A673 (cell line): ENCODE results near the gene CRYBB1. TPM values are rescaled to one million over a fixed set of nuclear protein-coding genes. Genes with fewer than 3 reads are reported as not detected.

Experiments used
- BruUV-seq: library from RNA; stranded (reverse); fragments of 400-500 nt; replicated peaks from 2 replicates; lab custom pipeline; 2021; lab: Mats Ljungman, UMichigan
- CTCF ChIA-PET: fragments of 300-600 bp; sonication (Branson Sonifier 250); formaldehyde crosslinking; loops from one replicate; lab custom pipeline; 2022; ENCODE audit warnings: antibody characterized with exemption; lab: Charles Lee
- POLR2A ChIA-PET: fragments of 300-600 bp; sonication (Branson Sonifier 250); formaldehyde crosslinking; loops from one replicate; lab custom pipeline; 2022; ENCODE audit warnings: antibody characterized with exemption; ENCODE audit not compliant: low non-redundant PET; lab: Charles Lee
- DNase-seq: peaks from one replicate; pipeline ENCODE4 v3.0.0-alpha.2; 2015; ENCODE audit warnings: low spot score
- H3K27ac ChIP-seq: fragments of 200-600 bp; sonication (generic); 2 replicates; pipeline ENCODE4 v1.5.1; 2016; ENCODE audit warnings: mixed run types, low read depth, mild to moderate bottlenecking, mixed read lengths, antibody characterized with exemption, low read length; ENCODE audit not compliant: poor library complexity, severe bottlenecking
- H3K27me3 ChIP-seq: fragments of 200-600 bp; sonication (generic); replicated peaks from 2 replicates; pipeline ENCODE4 v1.6.1; 2017; ENCODE audit warnings: mixed run types, low read depth, mild to moderate bottlenecking, mixed read lengths, antibody characterized with exemption, low read length; ENCODE audit not compliant: insufficient read depth, poor library complexity
- H3K36me3 ChIP-seq: fragments of 200-600 bp; sonication (generic); 2 replicates; pipeline ENCODE4 v1.6.1; 2016; ENCODE audit warnings: mixed run types, mild to moderate bottlenecking, mixed read lengths, antibody characterized with exemption, low read length; ENCODE audit not compliant: insufficient read depth, poor library complexity, severe bottlenecking
- H3K4me1 ChIP-seq: fragments of 200-600 bp; sonication (generic); 2 replicates; pipeline ENCODE4 v1.6.1; 2017; ENCODE audit warnings: mixed run types, mild to moderate bottlenecking, mixed read lengths, antibody characterized with exemption, low read length; ENCODE audit not compliant: insufficient read depth, poor library complexity, severe bottlenecking
- H3K4me3 ChIP-seq: fragments of 200-600 bp; sonication (generic); 2 replicates; pipeline ENCODE4 v1.5.1; 2016; ENCODE audit warnings: low read depth, mixed run types, mild to moderate bottlenecking, mixed read lengths, low read length; ENCODE audit not compliant: poor library complexity, severe bottlenecking
- H3K9me3 ChIP-seq: fragments of 200-600 bp; sonication (generic); 2 replicates; pipeline ENCODE4 v1.6.1; 2016; ENCODE audit warnings: mixed run types, low read depth, mild to moderate bottlenecking, mixed read lengths, antibody characterized with exemption, low read length; ENCODE audit not compliant: poor library complexity, severe bottlenecking
- CTCF ChIP-seq: fragments of 300-800, 200-600 bp; sonication (generic); conservative IDR thresholded peaks from 2 replicates; pipeline ENCODE4 v1.5.1; 2017; ENCODE audit warnings: low read depth, mild to moderate bottlenecking, antibody characterized with exemption, low read length, moderate library complexity, mixed read lengths
- EZH2 ChIP-seq: fragments of 200-600 bp; sonication (generic); IDR thresholded peaks from 2 replicates; pipeline ENCODE4 v1.6.1; 2017; ENCODE audit warnings: borderline replicate concordance, low read depth, mild to moderate bottlenecking, mixed read lengths, antibody characterized with exemption, low read length; ENCODE audit not compliant: poor library complexity, severe bottlenecking
- intact Hi-C: fragments of 100-400 bp; cut with micrococcal nuclease; formaldehyde crosslinking; loops from one replicate; pipeline ENCODE4 v1.10.0; 2022; ENCODE audit not compliant: unreplicated experiment
- total RNA-seq: library from RNA; stranded (reverse); gene quantifications from 2 replicates; pipeline ENCODE4 v1.2.3, GENCODE V29; 2021

CRYBB1 gene
- total RNA-seq, 1 experiment from 2014 or later, result not detected

DNA sequence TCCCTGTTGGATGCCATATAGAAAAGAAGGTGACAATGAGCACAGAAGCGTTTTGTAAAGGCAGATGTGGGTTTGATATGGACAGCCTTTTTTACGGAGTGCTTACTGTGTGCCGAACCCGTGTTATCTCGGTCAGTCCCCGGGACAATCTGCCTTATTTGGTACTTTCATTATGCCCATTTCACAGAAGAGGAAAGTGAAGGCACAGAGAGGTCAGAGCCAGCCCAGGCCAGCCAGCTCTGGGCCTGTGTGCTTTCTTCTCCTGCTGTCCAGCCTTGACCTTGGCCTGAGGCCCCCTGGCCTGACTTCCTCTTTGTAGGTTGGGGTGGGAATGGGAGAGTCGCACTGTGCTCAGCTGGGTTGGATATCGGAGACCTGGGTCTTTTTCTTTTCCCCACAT is 628 bp upstream of the CRYBB1 start:
- Histone ChIP-seq H3K36me3 (no peaks in the 10 kb centered on the region), H3K9me3 (no peaks in the 10 kb centered on the region), H3K27ac (no peak overlapping the region), H3K4me1 (no peaks in the 10 kb centered on the region), H3K27me3 (no peaks in the 10 kb centered on the region), H3K4me3 (no peak overlapping the region)
- no TSS peak for BruUV-seq
- intact Hi-C loops, result no loop called here
- POLR2A ChIA-PET, result no interaction called here
- TF ChIP-seq EZH2, result no peak
- no peak for DNase-seq
- CTCF ChIA-PET, result no interaction called here

GRCh38 chr22:26616650-26617049 is 1.2 kb downstream of the CRYBB1 start:
- intact Hi-C loops, result no loop called here
- POLR2A ChIA-PET, result no interaction called here
- no peaks in the 10 kb centered on the region for H3K36me3 ChIP-seq
- CTCF ChIA-PET, result no interaction called here
- DNase-seq, result no peak
- no peaks in the 10 kb centered on the region for H3K27me3 ChIP-seq
- no peak overlapping the region for H3K27ac ChIP-seq
- BruUV-seq, result no TSS peak
- H3K4me3 ChIP-seq, result no peak overlapping the region
- no peaks in the 10 kb centered on the region for H3K4me1 ChIP-seq
- H3K9me3 ChIP-seq, result no peaks in the 10 kb centered on the region
- TF ChIP-seq EZH2, result no peak
- no peak for TF ChIP-seq CTCF

- Histone ChIP-seq H3K4me3 (no peak overlapping the region), H3K27ac (no peak overlapping the region), H3K27me3 (no peaks in the 10 kb centered on the region), H3K4me1 (no peaks in the 10 kb centered on the region), H3K9me3 (no peaks in the 10 kb centered on the region), H3K36me3 (no peaks in the 10 kb centered on the region)
- DNase-seq, result no peak
- intact Hi-C loops, result no loop called here
- TF ChIP-seq CTCF (no peak), EZH2 (no peak)
- no TSS peak for BruUV-seq
- CTCF ChIA-PET, result no interaction called here
- POLR2A ChIA-PET, result no interaction called here
Measured at GRCh38 chr22:26615830-26616435, 1.9 kb downstream of the CRYBB1 start.

GRCh38 chr22:26615149-26615548 is 2.7 kb downstream of the CRYBB1 start:
- no peak for TF ChIP-seq CTCF
- Histone ChIP-seq H3K9me3 (no peaks in the 10 kb centered on the region), H3K27me3 (no peaks in the 10 kb centered on the region), H3K27ac (no peak overlapping the region), H3K36me3 (no peaks in the 10 kb centered on the region), H3K4me1 (no peaks in the 10 kb centered on the region), H3K4me3 (no peak overlapping the region)
- BruUV-seq, result no TSS peak
- ChIA-PET POLR2A (no interaction called here), CTCF (no interaction called here)
- intact Hi-C loops, result no loop called here
- DNase-seq, result no peak
